ENCODE measurements around the gene APCDD1L.
"Not testable (repeated sequence)": the region's sequence is repeated elsewhere in the genome, so short reads cannot be mapped to it uniquely, and the experiment has no call there.

Gene APCDD1L

DNA sequence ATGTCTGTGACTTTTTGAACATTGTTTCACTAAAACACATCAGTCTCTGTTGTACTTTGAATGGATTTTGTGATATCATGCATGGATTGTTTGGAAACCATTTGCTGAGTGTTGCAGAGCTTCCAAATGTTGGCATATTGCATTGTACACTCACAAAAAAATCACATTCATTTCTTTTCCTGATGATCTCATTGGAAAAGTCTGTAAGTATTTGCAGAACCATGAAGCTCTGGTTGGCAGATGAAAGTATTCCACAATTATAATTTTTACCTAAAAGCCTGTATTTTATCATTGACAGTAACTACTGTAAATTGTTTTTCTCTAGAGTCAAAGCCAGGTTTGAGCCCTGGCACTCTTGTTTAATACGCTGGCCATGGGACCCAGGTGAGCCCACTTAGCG, 84.1 kb downstream of the APCDD1L start:
- in situ Hi-C loops (cut with MboI; ENCODE audit: low pct_unique_long_range_greater_than_20kb, low sequenced_read_pairs): no loop called here

DNA sequence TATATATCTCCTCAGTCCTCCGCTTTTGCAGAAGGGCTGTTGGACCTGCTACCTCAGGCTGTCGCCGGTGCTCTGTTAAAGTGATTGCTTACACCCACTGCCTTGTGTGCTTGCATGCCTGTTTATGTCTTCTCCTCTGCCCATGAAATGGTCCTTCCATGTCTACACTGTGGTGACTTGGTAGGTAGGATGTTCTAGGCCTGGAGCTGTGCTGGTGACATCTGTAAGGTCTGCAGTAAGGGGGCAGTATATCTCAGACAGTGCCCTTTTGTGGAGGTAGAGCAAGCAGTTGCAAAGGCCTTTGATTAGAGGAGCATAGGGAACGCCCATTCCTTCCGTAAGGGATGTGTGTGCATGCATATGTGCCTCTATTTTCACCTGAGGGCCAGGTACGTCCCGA, 85.9 kb downstream of the APCDD1L start:
- no peak for DNase-seq
- in situ Hi-C loops (cut with MboI; ENCODE audit: low pct_unique_long_range_greater_than_20kb, low sequenced_read_pairs): no loop called here

More for the DNA sequence above, 84.1 kb downstream of the APCDD1L start:
- DNase-seq: no peak

DNA sequence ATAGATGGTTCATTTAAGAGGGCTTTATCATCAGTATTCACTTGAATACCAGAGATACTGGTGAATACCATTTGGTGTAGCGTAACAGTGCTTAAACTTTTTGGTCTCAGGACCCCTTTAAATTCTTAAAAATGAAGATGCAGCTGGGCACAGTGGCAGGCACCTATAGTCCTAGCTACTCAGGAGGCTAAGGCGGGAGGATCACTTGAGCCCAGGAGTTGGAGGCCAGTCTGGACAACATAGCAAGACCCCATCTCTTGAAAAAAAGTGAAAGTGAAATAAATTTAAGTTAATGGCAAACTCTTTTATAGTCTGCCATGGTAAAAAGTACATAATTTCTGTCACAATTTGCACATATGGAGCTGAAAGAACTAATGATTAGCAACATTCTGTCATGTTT, 86.8 kb downstream of the APCDD1L start:
- in situ Hi-C loops (cut with MboI; ENCODE audit: low pct_unique_long_range_greater_than_20kb, low sequenced_read_pairs): no loop called here
- DNase-seq: no peak

- in situ Hi-C loops (cut with MboI; ENCODE audit: low pct_unique_long_range_greater_than_20kb, low sequenced_read_pairs); DNase-seq: not testable (repeated sequence)
Measured at GRCh38 chr20:58427571-58427970, 87.6 kb downstream of the APCDD1L start.

DNA sequence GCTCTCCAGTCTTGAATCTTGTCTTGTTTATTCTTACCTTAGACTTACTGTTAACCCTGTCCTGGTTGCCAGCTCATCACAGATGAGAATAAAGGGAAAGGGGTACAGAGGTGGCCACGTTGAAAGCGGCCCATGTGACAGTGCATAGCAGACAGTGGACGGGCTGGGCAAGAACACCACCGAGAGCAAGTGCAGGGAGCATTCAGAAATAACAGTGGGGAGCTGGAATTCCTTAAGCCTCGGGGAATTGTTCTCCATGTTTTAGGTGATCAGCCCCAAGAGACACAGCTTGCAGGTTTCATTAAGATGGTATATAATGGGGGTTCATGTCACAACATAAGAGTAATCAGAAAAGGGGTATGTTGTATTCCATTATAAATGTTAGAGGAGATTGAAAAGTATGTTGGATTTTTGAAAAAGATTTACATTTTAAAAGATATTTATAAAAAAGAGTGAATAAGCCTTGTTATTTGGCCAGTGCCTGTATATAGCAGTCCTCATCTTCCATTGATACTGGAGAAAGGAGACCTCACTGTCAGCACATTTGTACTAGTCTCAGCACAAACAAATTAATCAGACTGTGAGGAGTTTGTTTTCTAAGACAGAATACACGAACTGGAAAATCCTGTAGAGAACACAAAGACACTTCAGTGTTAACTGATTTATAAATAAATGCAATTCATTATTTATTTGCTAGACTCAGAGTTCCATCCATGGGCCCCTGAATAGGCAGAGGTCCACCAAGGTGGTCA, 90.8 kb downstream of the APCDD1L start:
- no peak for DNase-seq
- in situ Hi-C loops (cut with MboI; ENCODE audit: low pct_unique_long_range_greater_than_20kb, low sequenced_read_pairs): no loop called here

DNA sequence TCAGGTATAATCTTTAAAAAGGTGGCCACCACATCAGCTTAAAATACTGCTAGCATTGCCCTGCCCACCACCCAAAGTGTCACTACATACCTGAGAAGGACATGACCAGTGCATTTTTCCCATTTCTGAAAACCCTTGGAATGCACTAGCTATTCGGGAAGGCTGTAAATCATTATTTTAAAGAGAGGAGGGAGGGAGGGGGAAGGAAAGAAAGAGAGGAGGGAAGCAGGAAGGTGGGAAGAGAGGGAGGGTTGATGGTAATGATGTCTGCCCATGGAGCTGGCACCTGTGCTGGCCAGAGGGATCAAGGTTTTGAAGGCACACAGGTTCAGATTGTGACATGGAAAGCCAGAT, 93.7 kb downstream of the APCDD1L start:
- DNase-seq: no peak
- in situ Hi-C loops (cut with MboI; ENCODE audit: low pct_unique_long_range_greater_than_20kb, low sequenced_read_pairs): no loop called here

DNA sequence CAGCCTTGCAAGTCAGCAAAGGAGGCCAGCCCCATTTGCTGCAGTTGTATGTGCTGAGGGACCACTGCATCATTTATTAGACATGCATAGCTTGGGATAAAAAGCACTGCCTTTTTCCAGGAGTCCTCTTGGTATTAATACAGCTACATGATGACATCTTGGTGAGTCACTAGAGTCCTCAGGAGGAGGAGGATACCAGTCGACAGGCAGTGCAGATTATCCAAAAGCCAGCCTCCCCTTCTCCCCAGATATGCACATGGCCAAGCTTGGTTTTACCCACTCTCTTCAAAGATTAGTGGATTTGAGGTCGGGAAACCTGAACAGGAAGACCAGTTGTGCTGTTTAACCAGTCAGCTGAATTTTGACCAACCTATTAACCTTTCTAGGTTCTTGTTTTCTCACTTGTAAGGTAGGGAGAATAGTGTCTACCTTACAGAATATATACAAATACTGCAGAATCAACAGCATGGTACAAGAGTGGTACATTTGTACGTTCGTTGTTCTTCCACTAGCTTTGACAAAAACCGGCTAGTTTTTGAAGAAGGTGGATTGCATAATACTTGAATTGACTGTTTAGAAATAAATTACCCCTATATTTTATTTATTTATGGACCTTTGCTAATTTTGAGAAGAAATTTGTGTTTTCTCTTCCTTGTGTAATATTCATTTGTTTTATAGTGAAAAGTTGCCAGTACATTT, 94.3 kb downstream of the APCDD1L start:
- in situ Hi-C loops (cut with MboI; ENCODE audit: low pct_unique_long_range_greater_than_20kb, low sequenced_read_pairs): no loop called here
- no peak for DNase-seq

- DNase-seq: no peak
- in situ Hi-C loops (cut with MboI; ENCODE audit: low pct_unique_long_range_greater_than_20kb, low sequenced_read_pairs): no loop called here
Measured at GRCh38 chr20:58418949-58419748, 96.0 kb downstream of the APCDD1L start.

DNA sequence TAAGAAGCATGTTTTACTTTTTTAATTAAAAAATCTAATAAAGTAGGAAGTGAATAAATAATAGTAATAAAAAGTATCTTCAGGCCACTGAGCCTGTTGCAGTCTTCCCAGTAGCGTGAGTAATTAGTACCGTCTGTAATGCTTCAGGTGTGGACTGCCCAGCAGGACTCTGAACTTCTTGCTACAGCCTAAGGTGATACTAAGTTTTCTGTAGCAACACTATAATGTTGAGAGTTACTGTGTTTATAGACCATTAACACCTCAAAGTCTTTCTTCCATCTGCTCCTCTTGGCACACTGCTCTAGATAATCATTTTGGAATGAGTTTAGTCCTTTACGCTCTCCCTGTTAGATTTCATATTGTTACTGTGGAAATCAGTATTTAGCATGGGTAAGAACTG, 97.8 kb downstream of the APCDD1L start:
- no peak for DNase-seq
- in situ Hi-C loops (cut with MboI; ENCODE audit: low pct_unique_long_range_greater_than_20kb, low sequenced_read_pairs): no loop called here

- in situ Hi-C loops (cut with MboI; ENCODE audit: low pct_unique_long_range_greater_than_20kb, low sequenced_read_pairs): no loop called here
- no peak for DNase-seq
Measured at GRCh38 chr20:58416835-58417234, 98.4 kb downstream of the APCDD1L start.

DNA sequence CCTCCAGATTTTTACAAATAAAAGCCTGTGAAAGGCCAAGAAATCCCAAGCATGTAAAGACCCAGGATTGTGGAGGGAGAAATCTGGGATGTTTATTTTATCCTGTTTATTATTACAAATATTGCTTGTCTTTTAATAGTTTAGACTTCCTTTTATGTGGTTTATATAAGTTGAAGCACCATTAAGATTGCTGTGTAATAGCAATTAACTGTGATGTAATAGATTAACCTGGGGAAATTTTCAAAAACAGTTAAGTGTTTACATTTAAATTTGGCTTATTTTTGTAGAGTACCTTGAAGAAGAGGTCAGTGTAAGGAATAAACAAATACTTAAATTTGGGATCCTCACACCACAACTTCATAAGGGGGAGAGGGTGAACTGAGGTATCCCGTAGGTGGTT, 99.1 kb downstream of the APCDD1L start:
- in situ Hi-C loops (cut with MboI; ENCODE audit: low pct_unique_long_range_greater_than_20kb, low sequenced_read_pairs): no loop called here
- DNase-seq: no peak

DNA sequence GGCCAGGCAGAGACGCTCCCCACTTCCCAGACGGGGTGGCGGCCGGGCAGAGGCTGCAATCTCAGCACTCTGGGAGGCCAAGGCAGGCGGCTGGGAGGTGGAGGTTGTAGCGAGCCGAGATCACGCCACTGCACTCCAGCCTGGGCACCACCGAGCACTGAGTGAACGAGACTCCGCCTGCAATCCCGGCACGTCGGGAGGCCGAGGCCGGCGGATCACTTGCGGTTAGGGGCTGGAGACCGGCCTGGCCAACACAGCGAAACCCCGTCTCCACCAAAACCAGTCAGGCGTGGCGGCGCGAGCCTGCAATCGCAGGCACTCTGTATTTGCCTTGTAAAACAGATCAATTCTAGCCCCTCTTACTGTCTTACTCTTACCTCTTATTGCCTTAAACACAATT, 100.4 kb downstream of the APCDD1L start:
- in situ Hi-C loops (cut with MboI; ENCODE audit: low pct_unique_long_range_greater_than_20kb, low sequenced_read_pairs); DNase-seq: not testable (repeated sequence)

- DNase-seq; in situ Hi-C loops (cut with MboI; ENCODE audit: low pct_unique_long_range_greater_than_20kb, low sequenced_read_pairs): not testable (repeated sequence)
Measured at GRCh38 chr20:58414216-58414615, 101.0 kb downstream of the APCDD1L start.
